Measurements from ENCODE around the gene DOCK4. TPM values are rescaled to one million over a fixed set of nuclear protein-coding genes. Genes with fewer than 3 reads are reported as not detected.
A peak's percentile ranks its signal among the peaks of the same experiment; 100 is the strongest.

Gene DOCK4
- total RNA-seq, 1 experiment from 2014 or later, result 4.9 TPM

- Mint-ChIP-seq H3K36me3 (ENCODE audit: insufficient read depth in 1 of 3, low read depth in 3 of 3) (no peaks in the 10 kb centered on the region), H3K9me3 (no peaks in the 10 kb centered on the region), H3K27ac (peak overlapping the region in 1 of 3 experiments; percentile 57; a peak in 1 of 7 replicates), H3K27me3 (ENCODE audit: low read depth) (no peaks in the 10 kb centered on the region), H3K4me3 (no peak overlapping the region), H3K4me1 (peaks cover 0 to 2% of the 10 kb centered on the region in 2 experiments; a peak in 2 of 4 replicates)
- H3K79me2 ChIP-seq (ENCODE audit: insufficient read depth, low read length), result 0 out of 2 replicates have a peak, but pooled peaks cover 2% of the 10 kb centered on the region
- H3K9ac ChIP-seq (ENCODE audit: extremely low read depth, insufficient read length, low read length), result no peak overlapping the region
- H2BK20ac ChIP-seq (ENCODE audit: low read depth, low read length, poor library complexity, severe bottlenecking), result no peak overlapping the region
- no peaks in the 10 kb centered on the region for H3K79me1 ChIP-seq (ENCODE audit: insufficient read depth, low read depth, low read length, poor library complexity, severe bottlenecking)
- no peak overlapping the region for H3K14ac ChIP-seq (ENCODE audit: insufficient read depth, low read length)
- H3K9me3 ChIP-seq (ENCODE audit: control insufficient read depth, low read depth, low read length), result no peaks in the 10 kb centered on the region
- no peak overlapping the region for H4K91ac ChIP-seq (ENCODE audit: insufficient read length, low read depth, low read length)
- no peak overlapping the region for H2BK12ac ChIP-seq (ENCODE audit: insufficient read length, low read depth, low read length)
- no peak overlapping the region for H3T11ph ChIP-seq (ENCODE audit: low read length)
- no peak overlapping the region for H4K8ac ChIP-seq (replicated peaks; ENCODE audit: insufficient read length, low read depth, low read length)
- H2BK5ac ChIP-seq (ENCODE audit: insufficient read length, low read length), result no peak overlapping the region
- no peaks in the 10 kb centered on the region for H3K27me3 ChIP-seq (ENCODE audit: insufficient read depth, low read length)
- H3K23me2 ChIP-seq (ENCODE audit: insufficient read length, low read depth, low read length, poor library complexity, severe bottlenecking), result no peaks in the 10 kb centered on the region
- H3K4me2 ChIP-seq (ENCODE audit: insufficient read depth, insufficient read length, low read length), result no peak overlapping the region
- no peak overlapping the region for H2AFZ ChIP-seq (ENCODE audit: low read length)
- no peak overlapping the region for H2BK120ac ChIP-seq (ENCODE audit: low read depth, low read length, poor library complexity, severe bottlenecking)
- no CpG with 5 or more reads among the region's 3 CpGs for WGBS (ENCODE audit: extremely low coverage, insufficient read length, low lambda C conversion rate)
- no peak overlapping the region for H4K5ac ChIP-seq (ENCODE audit: insufficient read length, low read depth, low read length)
- H3K27ac ChIP-seq (ENCODE audit: insufficient read length, low read depth, low read length), result no peak overlapping the region
- DNase-seq, result no peak
- H3K4ac ChIP-seq (ENCODE audit: low read depth, low read length), result no peak overlapping the region
- H3K56ac ChIP-seq (ENCODE audit: insufficient read length, low read depth, low read length), result no peak overlapping the region
- no peak overlapping the region for H3K23ac ChIP-seq (ENCODE audit: insufficient read length, low read depth, low read length)
- no peaks in the 10 kb centered on the region for H4K20me1 ChIP-seq (ENCODE audit: control insufficient read depth, insufficient read depth, insufficient read length)
- H2BK15ac ChIP-seq (ENCODE audit: low read depth, low read length), result no peak overlapping the region
- no peaks in the 10 kb centered on the region; the same call in 1 of the 2 replicates for H3K4me1 ChIP-seq (ENCODE audit: insufficient read depth, low read length)
- H3K18ac ChIP-seq (ENCODE audit: insufficient read length, low read depth, low read length), result no peak overlapping the region
- no peak for TF ChIP-seq CTCF (conservative IDR thresholded peaks at IDR 0.05)
- no peak overlapping the region for H2AK5ac ChIP-seq (ENCODE audit: insufficient read length, low read length)
These were observed 145.1 kb downstream of the DOCK4 start for GRCh38 chr7:112061051-112061450.
